Measurements from ENCODE around the gene NYAP1.

- TF ChIP-seq EZH2phosphoT487 (conservative IDR thresholded peaks at IDR 0.05; ENCODE audit: low read length) (no peak), CTCF (IDR thresholded peaks at IDR 0.05; ENCODE audit: insufficient read depth, low read length, poor library complexity, severe bottlenecking) (no peak)
Measured at GRCh38 chr7:100457033-100457432, 26.7 kb upstream of the NYAP1 start.

All from SU-DHL-6 (cell line).